ENCODE measurements around the gene ACTR8. TPM values are rescaled to one million over a fixed set of nuclear protein-coding genes. Genes with fewer than 3 reads are reported as not detected.

Gene ACTR8
- total RNA-seq, 1 donor from 2014 or later: 43.6 TPM

DNA sequence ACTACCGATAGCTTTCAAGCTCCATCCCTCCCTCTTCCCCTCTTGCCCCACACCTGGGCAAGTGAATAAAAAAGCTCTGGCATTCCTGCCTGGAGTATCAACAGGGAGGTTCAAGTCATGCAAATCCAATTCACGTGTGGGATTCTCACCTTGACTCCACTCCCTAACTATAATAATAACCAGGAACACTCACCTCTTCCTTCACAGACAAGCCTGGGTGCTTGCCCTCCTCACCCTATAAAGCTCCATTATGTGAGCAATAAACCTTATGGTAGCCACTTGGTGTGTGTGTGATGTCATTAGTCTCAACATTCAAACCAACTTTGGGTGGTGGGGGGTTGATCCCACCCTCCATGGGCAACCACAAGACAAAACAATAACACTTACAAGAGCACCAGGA lies 52.3 kb downstream of the ACTR8 start:
- H3K4me2 ChIP-seq (ENCODE audit: low read length): no peak overlapping the region
- no peaks in the 10 kb centered on the region for H3K4me1 ChIP-seq (ENCODE audit: insufficient read depth, low read length)
- no peak overlapping the region for H3K4me3 Mint-ChIP-seq (ENCODE audit: unreplicated experiment)
- no peaks in the 10 kb centered on the region for H4K20me1 ChIP-seq (ENCODE audit: insufficient read depth, low read length)
- H3K27ac ChIP-seq (ENCODE audit: low read depth, low read length): no peak overlapping the region
- TF ChIP-seq, protein P1, sequence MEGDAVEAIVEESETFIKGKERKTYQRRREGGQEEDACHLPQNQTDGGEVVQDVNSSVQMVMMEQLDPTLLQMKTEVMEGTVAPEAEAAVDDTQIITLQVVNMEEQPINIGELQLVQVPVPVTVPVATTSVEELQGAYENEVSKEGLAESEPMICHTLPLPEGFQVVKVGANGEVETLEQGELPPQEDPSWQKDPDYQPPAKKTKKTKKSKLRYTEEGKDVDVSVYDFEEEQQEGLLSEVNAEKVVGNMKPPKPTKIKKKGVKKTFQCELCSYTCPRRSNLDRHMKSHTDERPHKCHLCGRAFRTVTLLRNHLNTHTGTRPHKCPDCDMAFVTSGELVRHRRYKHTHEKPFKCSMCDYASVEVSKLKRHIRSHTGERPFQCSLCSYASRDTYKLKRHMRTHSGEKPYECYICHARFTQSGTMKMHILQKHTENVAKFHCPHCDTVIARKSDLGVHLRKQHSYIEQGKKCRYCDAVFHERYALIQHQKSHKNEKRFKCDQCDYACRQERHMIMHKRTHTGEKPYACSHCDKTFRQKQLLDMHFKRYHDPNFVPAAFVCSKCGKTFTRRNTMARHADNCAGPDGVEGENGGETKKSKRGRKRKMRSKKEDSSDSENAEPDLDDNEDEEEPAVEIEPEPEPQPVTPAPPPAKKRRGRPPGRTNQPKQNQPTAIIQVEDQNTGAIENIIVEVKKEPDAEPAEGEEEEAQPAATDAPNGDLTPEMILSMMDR (IDR thresholded peaks at IDR 0.05; ENCODE audit: insufficient read depth, low read depth, low read length): no peak
- no peak for TF ChIP-seq EZH2 (IDR thresholded peaks at IDR 0.05; ENCODE audit: insufficient read depth, low read length)
- FAIRE-seq: no peak
- H3K36me3 Mint-ChIP-seq (ENCODE audit: low read depth, unreplicated experiment): no peaks in the 10 kb centered on the region
- H3K9ac ChIP-seq (ENCODE audit: low read length): no peak overlapping the region
- H3K9me3 ChIP-seq (ENCODE audit: insufficient read depth, low read depth, low read length): no peaks in the 10 kb centered on the region
- no peak overlapping the region for H3K4me3 ChIP-seq (ENCODE audit: insufficient read depth, low read depth, low read length)
- H3K27me3 Mint-ChIP-seq (ENCODE audit: low read depth, unreplicated experiment): no peaks in the 10 kb centered on the region
- no peak overlapping the region for H2AFZ ChIP-seq (ENCODE audit: low read depth, low read length)
- DNase-seq (ENCODE audit: low read depth): no peak
- no peak overlapping the region for H3K27ac Mint-ChIP-seq (ENCODE audit: unreplicated experiment)
- no peaks in the 10 kb centered on the region for H3K36me3 ChIP-seq (ENCODE audit: insufficient read depth, low read length)
- peaks cover 9% of the 10 kb centered on the region for H3K4me1 Mint-ChIP-seq (ENCODE audit: low read depth, unreplicated experiment)
- no peaks in the 10 kb centered on the region for H3K27me3 ChIP-seq (ENCODE audit: insufficient read depth, low read length)
- H3K9me3 Mint-ChIP-seq (ENCODE audit: unreplicated experiment): no peaks in the 10 kb centered on the region
- H3K79me2 ChIP-seq (ENCODE audit: insufficient read depth, low read length): no peaks in the 10 kb centered on the region

DNA sequence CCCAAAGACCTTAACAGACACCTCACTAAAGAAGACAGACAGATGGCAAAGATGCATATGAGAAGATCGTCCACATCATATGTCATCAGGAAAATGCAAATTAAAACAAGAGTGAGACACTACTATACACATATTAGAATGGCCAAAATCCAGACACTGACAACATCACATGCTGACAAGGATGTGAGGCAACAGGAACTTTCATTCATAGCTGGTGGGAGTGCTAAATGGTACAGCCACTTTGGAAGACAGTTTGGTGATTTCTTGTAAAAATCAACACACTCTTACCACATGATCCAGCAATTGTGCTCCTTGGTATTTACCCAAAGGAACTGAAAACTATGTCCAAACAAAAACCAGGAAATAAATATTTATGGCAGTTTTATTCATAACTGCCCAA lies 53.4 kb downstream of the ACTR8 start:
- H3K27me3 Mint-ChIP-seq (ENCODE audit: low read depth, unreplicated experiment): no peaks in the 10 kb centered on the region
- Histone ChIP-seq H3K4me3 (ENCODE audit: insufficient read depth, low read depth, low read length) (no peak overlapping the region), H3K9me3 (ENCODE audit: insufficient read depth, low read depth, low read length) (no peaks in the 10 kb centered on the region), H3K27ac (ENCODE audit: low read depth, low read length) (no peak overlapping the region), H3K9ac (ENCODE audit: low read length) (no peak overlapping the region), H3K4me1 (ENCODE audit: insufficient read depth, low read length) (no peaks in the 10 kb centered on the region), H4K20me1 (ENCODE audit: insufficient read depth, low read length) (no peaks in the 10 kb centered on the region), H3K36me3 (ENCODE audit: insufficient read depth, low read length) (no peaks in the 10 kb centered on the region), H2AFZ (ENCODE audit: low read depth, low read length) (no peak overlapping the region), H3K79me2 (ENCODE audit: insufficient read depth, low read length) (no peaks in the 10 kb centered on the region), H3K4me2 (ENCODE audit: low read length) (no peak overlapping the region), H3K27me3 (ENCODE audit: insufficient read depth, low read length) (no peaks in the 10 kb centered on the region)
- DNase-seq (ENCODE audit: low read depth): no peak
- peaks cover 11% of the 10 kb centered on the region for H3K4me1 Mint-ChIP-seq (ENCODE audit: low read depth, unreplicated experiment)
- no peaks in the 10 kb centered on the region for H3K9me3 Mint-ChIP-seq (ENCODE audit: unreplicated experiment)
- no peak overlapping the region for H3K4me3 Mint-ChIP-seq (ENCODE audit: unreplicated experiment)
- no peak for TF ChIP-seq EZH2 (IDR thresholded peaks at IDR 0.05; ENCODE audit: insufficient read depth, low read length)
- TF ChIP-seq, protein P1 (IDR thresholded peaks at IDR 0.05; ENCODE audit: insufficient read depth, low read depth, low read length): no peak
- no peak overlapping the region for H3K27ac Mint-ChIP-seq (ENCODE audit: unreplicated experiment)
- FAIRE-seq: no peak
- H3K36me3 Mint-ChIP-seq (ENCODE audit: low read depth, unreplicated experiment): no peaks in the 10 kb centered on the region

DNA sequence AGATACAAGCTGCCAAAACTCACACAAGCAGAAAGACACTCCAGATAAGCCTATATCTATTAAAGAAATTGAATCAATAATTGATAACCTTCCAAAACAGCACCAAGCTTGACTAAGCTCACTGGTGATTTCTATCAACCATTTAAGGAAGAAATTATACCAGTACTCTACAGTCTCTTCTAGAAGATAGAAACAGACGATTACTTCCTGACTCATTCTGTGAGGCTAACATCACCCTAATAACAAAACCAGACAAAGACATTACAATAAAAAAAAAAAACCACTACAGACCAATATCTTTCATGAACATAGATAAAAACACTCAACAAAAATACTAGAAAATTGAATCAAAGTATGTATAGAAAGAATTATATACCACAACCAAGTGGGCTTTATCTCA lies 55.9 kb downstream of the ACTR8 start:
- no peak for TF ChIP-seq EZH2 (IDR thresholded peaks at IDR 0.05; ENCODE audit: insufficient read depth, low read length)
- TF ChIP-seq, protein P1 (IDR thresholded peaks at IDR 0.05; ENCODE audit: insufficient read depth, low read depth, low read length): no peak
- Mint-ChIP-seq H3K27me3 (ENCODE audit: low read depth, unreplicated experiment) (no peaks in the 10 kb centered on the region), H3K36me3 (ENCODE audit: low read depth, unreplicated experiment) (no peaks in the 10 kb centered on the region)

More for the DNA sequence above, 55.9 kb downstream of the ACTR8 start:
- H3K9ac ChIP-seq (ENCODE audit: low read length): no peak overlapping the region
- Mint-ChIP-seq H3K4me1 (ENCODE audit: low read depth, unreplicated experiment) (peaks cover 17% of the 10 kb centered on the region), H3K9me3 (ENCODE audit: unreplicated experiment) (no peaks in the 10 kb centered on the region), H3K4me3 (ENCODE audit: unreplicated experiment) (no peak overlapping the region), H3K27ac (ENCODE audit: unreplicated experiment) (peak overlapping the region; percentile 7)
- no peak overlapping the region for H3K27ac ChIP-seq (ENCODE audit: low read depth, low read length)
- no peaks in the 10 kb centered on the region for H3K4me1 ChIP-seq (ENCODE audit: insufficient read depth, low read length)
- H4K20me1 ChIP-seq (ENCODE audit: insufficient read depth, low read length): no peaks in the 10 kb centered on the region
- no peaks in the 10 kb centered on the region for H3K9me3 ChIP-seq (ENCODE audit: insufficient read depth, low read depth, low read length)
- DNase-seq (ENCODE audit: low read depth) (no peak), FAIRE-seq (no peak)
- no peak overlapping the region for H3K4me3 ChIP-seq (ENCODE audit: insufficient read depth, low read depth, low read length)
- H3K27me3 ChIP-seq (ENCODE audit: insufficient read depth, low read length): no peaks in the 10 kb centered on the region
- no peak overlapping the region for H2AFZ ChIP-seq (ENCODE audit: low read depth, low read length)
- H3K79me2 ChIP-seq (ENCODE audit: insufficient read depth, low read length): no peaks in the 10 kb centered on the region
- H3K36me3 ChIP-seq (ENCODE audit: insufficient read depth, low read length): no peaks in the 10 kb centered on the region
- no peak overlapping the region for H3K4me2 ChIP-seq (ENCODE audit: low read length)
